ENCODE measurements around the gene NBEA.
A peak's percentile ranks its signal among the peaks of the same experiment; 100 is the strongest.

The NBEA gene

DNA sequence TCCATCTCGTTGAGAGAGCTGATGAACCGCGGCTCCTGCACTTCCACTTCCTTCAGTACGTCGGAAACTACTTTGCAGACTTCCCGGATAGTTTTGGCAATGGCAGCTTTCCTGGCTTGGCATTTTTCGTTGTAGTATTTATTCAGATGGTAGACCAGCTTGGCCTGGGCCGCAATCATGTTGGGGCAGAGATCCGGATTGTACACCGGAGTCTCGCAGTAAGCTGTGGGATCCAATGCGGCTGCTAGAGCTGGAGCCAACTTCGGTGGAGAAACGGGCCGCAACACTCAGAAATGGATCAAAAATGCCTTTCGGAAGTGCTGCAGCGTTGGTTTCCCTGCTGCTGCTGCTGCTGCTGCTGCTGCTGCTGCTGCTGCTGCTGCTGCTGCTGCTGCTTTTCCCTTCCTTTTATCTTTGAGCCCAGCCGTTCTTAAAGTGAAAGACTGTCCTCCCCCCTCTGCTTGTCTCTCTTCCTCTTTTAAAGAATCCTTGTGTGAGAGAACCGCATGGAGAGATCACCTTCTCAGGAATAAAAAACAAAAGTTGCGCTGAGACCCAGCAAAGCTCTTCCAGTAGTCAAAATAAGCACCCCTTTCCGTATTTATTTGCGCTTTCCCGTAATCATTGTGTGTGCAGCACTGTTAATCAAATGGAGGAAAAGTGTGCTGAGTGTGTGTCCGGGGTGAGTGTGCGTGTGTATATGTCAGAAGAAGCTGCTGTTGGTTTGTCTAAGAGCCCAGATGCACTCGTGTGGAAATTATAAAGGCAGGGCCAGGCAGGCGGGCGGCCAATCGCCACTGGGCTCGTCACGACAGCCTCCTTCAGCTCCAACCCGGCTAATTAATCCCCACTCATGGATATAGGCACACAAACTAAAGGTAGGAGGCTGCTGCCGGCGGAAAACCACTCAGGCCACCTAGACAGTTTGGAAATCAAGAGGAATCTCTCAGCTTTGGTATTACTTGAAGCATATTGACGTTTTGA lies 534.2 kb downstream of the NBEA start, which contains the start of gene MAB21L1:
MAB21L1 (minus strand) TSS at position 730 of the 984 bp plus-strand sequence; CDS start at position 179, 551 bp downstream.
- Histone ChIP-seq H3K4me3 (replicated peaks; ENCODE audit: insufficient read depth, low read length) (no peak within 1 kb of the TSS; the same call in 1 of the 2 replicates), H3K27ac (replicated peaks) (no peak within 1 kb of the TSS), H3K27me3 (ENCODE audit: insufficient read depth, poor library complexity, severe bottlenecking) (peaks cover 71% of the 10 kb centered on the region)
- TF ChIP-seq, protein P1, sequence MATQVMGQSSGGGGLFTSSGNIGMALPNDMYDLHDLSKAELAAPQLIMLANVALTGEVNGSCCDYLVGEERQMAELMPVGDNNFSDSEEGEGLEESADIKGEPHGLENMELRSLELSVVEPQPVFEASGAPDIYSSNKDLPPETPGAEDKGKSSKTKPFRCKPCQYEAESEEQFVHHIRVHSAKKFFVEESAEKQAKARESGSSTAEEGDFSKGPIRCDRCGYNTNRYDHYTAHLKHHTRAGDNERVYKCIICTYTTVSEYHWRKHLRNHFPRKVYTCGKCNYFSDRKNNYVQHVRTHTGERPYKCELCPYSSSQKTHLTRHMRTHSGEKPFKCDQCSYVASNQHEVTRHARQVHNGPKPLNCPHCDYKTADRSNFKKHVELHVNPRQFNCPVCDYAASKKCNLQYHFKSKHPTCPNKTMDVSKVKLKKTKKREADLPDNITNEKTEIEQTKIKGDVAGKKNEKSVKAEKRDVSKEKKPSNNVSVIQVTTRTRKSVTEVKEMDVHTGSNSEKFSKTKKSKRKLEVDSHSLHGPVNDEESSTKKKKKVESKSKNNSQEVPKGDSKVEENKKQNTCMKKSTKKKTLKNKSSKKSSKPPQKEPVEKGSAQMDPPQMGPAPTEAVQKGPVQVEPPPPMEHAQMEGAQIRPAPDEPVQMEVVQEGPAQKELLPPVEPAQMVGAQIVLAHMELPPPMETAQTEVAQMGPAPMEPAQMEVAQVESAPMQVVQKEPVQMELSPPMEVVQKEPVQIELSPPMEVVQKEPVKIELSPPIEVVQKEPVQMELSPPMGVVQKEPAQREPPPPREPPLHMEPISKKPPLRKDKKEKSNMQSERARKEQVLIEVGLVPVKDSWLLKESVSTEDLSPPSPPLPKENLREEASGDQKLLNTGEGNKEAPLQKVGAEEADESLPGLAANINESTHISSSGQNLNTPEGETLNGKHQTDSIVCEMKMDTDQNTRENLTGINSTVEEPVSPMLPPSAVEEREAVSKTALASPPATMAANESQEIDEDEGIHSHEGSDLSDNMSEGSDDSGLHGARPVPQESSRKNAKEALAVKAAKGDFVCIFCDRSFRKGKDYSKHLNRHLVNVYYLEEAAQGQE (IDR thresholded peaks at IDR 0.05; ENCODE audit: insufficient replicate concordance, low read depth) = no peak
- TF ChIP-seq SPI1 (IDR thresholded peaks at IDR 0.05; ENCODE audit: borderline replicate concordance, low read depth) = peak; percentile 84
- DNase-seq (ENCODE audit: low read depth in 1 of 2, low spot score in 1 of 2) = peak in 1 of 2 experiments; percentile 45

DNA sequence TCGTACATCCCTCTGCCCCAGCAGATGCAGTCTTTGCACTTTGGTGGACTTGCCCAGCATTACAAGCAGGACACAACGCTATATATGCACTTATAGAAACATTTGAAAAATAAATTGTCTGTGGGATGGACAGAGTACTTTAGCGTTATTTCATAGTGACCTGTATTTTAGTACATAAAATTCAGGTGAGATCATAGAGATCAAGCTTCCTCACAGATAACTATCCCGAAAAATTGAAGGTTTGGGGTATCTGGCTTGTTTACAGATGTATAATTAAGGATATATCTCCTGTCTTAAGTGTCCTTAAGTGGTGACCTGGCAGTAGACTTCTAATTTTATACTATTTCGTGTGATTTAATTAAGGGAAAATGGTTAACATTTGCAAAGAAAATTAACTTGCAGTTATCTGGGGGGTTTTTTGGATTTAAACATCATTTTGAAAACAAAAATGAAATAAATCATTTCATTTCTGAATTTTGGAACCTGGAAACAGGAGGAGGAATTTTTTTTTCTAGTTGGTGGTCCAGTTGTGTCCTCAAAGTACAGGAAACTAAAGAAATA lies 535.4 kb downstream of the NBEA start:
- no peak for TF ChIP-seq GABPA (IDR thresholded peaks at IDR 0.05; ENCODE audit: low read depth)
- no peak for TF ChIP-seq SPI1 (IDR thresholded peaks at IDR 0.05; ENCODE audit: borderline replicate concordance, low read depth)
- TF ChIP-seq POLR2AphosphoS5 (IDR thresholded peaks at IDR 0.05; ENCODE audit: low read depth) = no peak
- TF ChIP-seq, protein P1 (IDR thresholded peaks at IDR 0.05; ENCODE audit: insufficient replicate concordance, low read depth) = no peak
- TF ChIP-seq, protein P2, sequence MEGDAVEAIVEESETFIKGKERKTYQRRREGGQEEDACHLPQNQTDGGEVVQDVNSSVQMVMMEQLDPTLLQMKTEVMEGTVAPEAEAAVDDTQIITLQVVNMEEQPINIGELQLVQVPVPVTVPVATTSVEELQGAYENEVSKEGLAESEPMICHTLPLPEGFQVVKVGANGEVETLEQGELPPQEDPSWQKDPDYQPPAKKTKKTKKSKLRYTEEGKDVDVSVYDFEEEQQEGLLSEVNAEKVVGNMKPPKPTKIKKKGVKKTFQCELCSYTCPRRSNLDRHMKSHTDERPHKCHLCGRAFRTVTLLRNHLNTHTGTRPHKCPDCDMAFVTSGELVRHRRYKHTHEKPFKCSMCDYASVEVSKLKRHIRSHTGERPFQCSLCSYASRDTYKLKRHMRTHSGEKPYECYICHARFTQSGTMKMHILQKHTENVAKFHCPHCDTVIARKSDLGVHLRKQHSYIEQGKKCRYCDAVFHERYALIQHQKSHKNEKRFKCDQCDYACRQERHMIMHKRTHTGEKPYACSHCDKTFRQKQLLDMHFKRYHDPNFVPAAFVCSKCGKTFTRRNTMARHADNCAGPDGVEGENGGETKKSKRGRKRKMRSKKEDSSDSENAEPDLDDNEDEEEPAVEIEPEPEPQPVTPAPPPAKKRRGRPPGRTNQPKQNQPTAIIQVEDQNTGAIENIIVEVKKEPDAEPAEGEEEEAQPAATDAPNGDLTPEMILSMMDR (IDR thresholded peaks at IDR 0.05; ENCODE audit: insufficient read depth, low read length) = no peak
- DNase-seq (ENCODE audit: low read depth in 1 of 2, low spot score in 1 of 2) = no peak
- Histone ChIP-seq H3K27ac (replicated peaks) (no peak overlapping the region), H3K4me3 (replicated peaks; ENCODE audit: insufficient read depth, low read length) (no peak overlapping the region), H3K27me3 (ENCODE audit: insufficient read depth, poor library complexity, severe bottlenecking) (peaks cover 59% of the 10 kb centered on the region)

DNA sequence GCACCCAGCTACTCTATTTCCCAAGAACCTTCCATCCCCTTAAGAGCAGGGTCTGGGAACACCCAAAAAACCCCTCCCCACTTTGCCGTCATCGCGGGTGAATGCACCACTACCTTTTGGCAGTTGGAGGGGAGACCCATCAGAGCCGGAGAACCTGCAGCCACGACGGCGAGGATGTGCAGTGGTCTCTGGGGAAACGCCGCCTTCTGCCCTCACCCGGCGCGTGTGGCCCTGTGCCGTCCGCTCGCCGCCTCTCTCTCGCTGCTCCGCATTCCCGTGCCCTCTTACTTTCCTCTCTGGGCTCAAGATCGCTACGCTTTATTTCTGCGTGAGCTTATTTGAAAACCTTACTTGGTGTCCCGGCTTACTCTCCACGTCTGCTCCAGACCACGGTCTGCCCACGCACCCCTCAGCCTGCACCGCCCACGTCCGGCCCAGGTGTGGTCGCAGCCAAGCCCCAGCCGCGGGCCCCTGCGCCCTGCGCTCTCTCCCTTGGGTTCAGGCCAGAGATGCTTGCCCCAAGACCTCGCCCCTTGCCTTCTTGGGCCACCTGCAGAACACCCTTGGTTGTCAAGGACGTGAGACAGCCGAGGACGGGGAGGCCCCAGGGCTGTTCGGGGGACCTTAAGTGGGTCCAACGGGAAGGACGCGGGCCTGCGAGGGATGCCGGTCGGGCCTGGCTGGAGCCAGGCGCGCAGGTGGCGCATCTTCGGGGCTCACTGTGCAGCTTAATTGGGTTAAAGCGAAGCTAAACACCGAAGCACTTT lies 536.4 kb downstream of the NBEA start:
- DNase-seq (ENCODE audit: low read depth in 1 of 2, low spot score in 1 of 2) = no peak

More for the DNA sequence above, 536.4 kb downstream of the NBEA start:
- TF ChIP-seq SPI1 (IDR thresholded peaks at IDR 0.05; ENCODE audit: borderline replicate concordance, low read depth) (no peak), POLR2AphosphoS5 (IDR thresholded peaks at IDR 0.05; ENCODE audit: low read depth) (no peak), GABPA (IDR thresholded peaks at IDR 0.05; ENCODE audit: low read depth) (no peak)
- TF ChIP-seq, protein P1 (IDR thresholded peaks at IDR 0.05; ENCODE audit: insufficient replicate concordance, low read depth) = no peak
- TF ChIP-seq, protein P2 (IDR thresholded peaks at IDR 0.05; ENCODE audit: insufficient read depth, low read length) = no peak
- Histone ChIP-seq H3K4me3 (replicated peaks; ENCODE audit: insufficient read depth, low read length) (no peak overlapping the region), H3K27me3 (ENCODE audit: insufficient read depth, poor library complexity, severe bottlenecking) (peaks cover 52% of the 10 kb centered on the region), H3K27ac (replicated peaks) (no peak overlapping the region)
